Adrenal gland (tissue), 12 donors: ENCODE data around the gene NYNRIN. TPM values are rescaled to one million over a fixed set of nuclear protein-coding genes. Genes with fewer than 3 reads are reported as not detected.

ENCODE experiments used
- DNase-seq, 7 donors: peaks; one replicate each; pipeline ENCODE4 v3.0.0-alpha.2; 2019 to 2020
- H3K27ac ChIP-seq, 5 donors: fragments of 200-600 bp; sonication (generic) in 4 of 5; 1 replicate in 3 of 5; 2 replicates in 2 of 5; pipeline versions ENCODE4 v1.5.1 to v1.8.0; 2016 to 2020; ENCODE audit warnings: mild to moderate bottlenecking in 1 of 5
- H3K27me3 ChIP-seq: fragments of 200-600 bp; 2 replicates; pipeline ENCODE4 v1.8.0; 2021
- H3K36me3 ChIP-seq, 2 donors: fragments of 200-600 bp; replicated peaks in 1 of 2; 1 replicate in 1 of 2; 2 replicates in 1 of 2; pipeline versions ENCODE4 v1.5.1 to v1.8.0; 2018 to 2022
- H3K4me1 ChIP-seq, 2 donors: fragments of 200-600 bp; replicated peaks in 1 of 2; 1 replicate in 1 of 2; 2 replicates in 1 of 2; pipeline versions ENCODE4 v1.5.1 to v1.8.0; 2018 to 2021
- H3K4me3 ChIP-seq, 4 donors: fragments of 200-600 bp; sonication (generic) in 3 of 4; one replicate each; pipeline ENCODE4 v1.5.1; 2016 to 2018
- H3K9me3 ChIP-seq, 3 donors: fragments of 200-600 bp; sonication (generic) in 1 of 3; replicated peaks in 1 of 3; 1 replicate in 2 of 3; 2 replicates in 1 of 3; pipeline versions ENCODE4 v1.5.1 to v1.8.0; 2016 to 2021
- CTCF ChIP-seq, 6 experiments: fragments of 450-650 bp in 4 of 6; fragments of 200-600 bp in 2 of 6; sonication (generic) in 1 of 6; IDR thresholded peaks; 1 replicate in 5 of 6; 2 replicates in 1 of 6; pipeline versions ENCODE4 v1.5.1 to v1.8.0; 2016 to 2021; ENCODE audit warnings: antibody characterized with exemption in 6 of 6, mild to moderate bottlenecking in 2 of 6, moderate library complexity in 1 of 6
- POLR2A ChIP-seq, 2 donors: fragments of 450-650 bp; IDR thresholded peaks; one replicate each; pipeline ENCODE4 v1.6.1; 2017; ENCODE audit warnings: antibody characterized with exemption in 2 of 2, mild to moderate bottlenecking in 2 of 2, moderate library complexity in 1 of 2
- WGBS, 4 donors: extraction: QIAGEN DNeasy Blood & Tissue Kit in 2 of 4; methylation state at CpG; one replicate each; pipeline versions ENCODE4 v1.1.5 to v1.1.7; 2013 to 2017; 5-methylcytosine and 5-hydroxymethylcytosine counted together
- intact Hi-C, 2 donors: fragments of 100-400 bp; cut with DNase I; formaldehyde crosslinking; loops; one replicate each; pipeline versions ENCODE4 v1.14.1 to v1.15.0; 2022 to 2023
- polyA plus RNA-seq, 3 donors: library from polyadenylated mRNA; stranded (reverse); fragments of 200-250 nt in 2 of 3; fragments of 350-450 nt in 1 of 3; fragmentation: Illumina TruSeq in 1 of 3; extraction: RNeasy Lipid Tissue Mini Kit (QIAGEN cat#74804) in 1 of 3; gene quantifications; one replicate each; pipeline ENCODE4 v1.2.3, GENCODE V29; 2013 to 2014
- total RNA-seq, 9 donors: library from RNA; depleted of rRNA in 4 of 9; stranded (reverse); fragments of >200 nt in 4 of 9; fragments of 120-200 nt in 1 of 9; fragmentation: NEBNext Ultra II Directional in 1 of 9; extraction: Animal tissue kit (Norgen Biotek cat#: 25700) in 1 of 9; gene quantifications; one replicate each; pipeline versions ENCODE4 v1.1.0 to v1.2.4, GENCODE V29; 2013 to 2023
- donor health status: healthy with polysubstance abuse.
- donor health status: Bipolar disorder and iron deficiency.
- donor health status: DM: yes; HTN: yes; CAD: no.
- donor health status: DM: no; HTN: no; CAD: no.
- donor health status: DM: no; HTN: no; CAD: no.
- donor health status: DM: yes; HTN: yes; CAD: no.

NYNRIN gene
- total and polyA plus RNA-seq, 12 donors, result 2.2 to 11.0 (median 6.7) TPM

- H3K9me3 ChIP-seq, result no peaks in the 10 kb centered on the region
- H3K36me3 ChIP-seq, result no peaks in the 10 kb centered on the region
- peaks cover 0 to 8% of the 10 kb centered on the region in 2 donors for H3K4me1 ChIP-seq
- 52 to 82% (median 62%) methylated on average over 2 of the region's 2 CpGs for WGBS, 4 donors
- no peak overlapping the region for H3K4me3 ChIP-seq
- H3K27me3 ChIP-seq, result peaks cover 6% of the 10 kb centered on the region
- DNase-seq, result no peak
- TF ChIP-seq CTCF (IDR thresholded peaks at IDR 0.05), result no peak
- intact Hi-C loops, result no loop called here
- H3K27ac ChIP-seq, result peak overlapping the region in 2 of 5 donors; percentile 45 to 58
These were observed 10.2 kb upstream of the NYNRIN start for GRCh38 chr14:24388474-24389179.

GRCh38 chr14:24389226-24389848 is 9.5 kb upstream of the NYNRIN start:
- Histone ChIP-seq H3K9me3 (no peaks in the 10 kb centered on the region), H3K4me1 (peaks cover 0 to 8% of the 10 kb centered on the region in 2 donors), H3K4me3 (no peak overlapping the region), H3K27ac (peak overlapping the region in 2 of 5 donors; percentile 45 to 58), H3K36me3 (no peaks in the 10 kb centered on the region), H3K27me3 (peaks cover 6% of the 10 kb centered on the region)
- DNase-seq, result peak in 1 of 7 donors; percentile 14
- WGBS, 4 donors, result 59 to 64% (median 62%) methylated on average over 10 to 11 of the region's 11 CpGs
- no peak for TF ChIP-seq CTCF (IDR thresholded peaks at IDR 0.05)
- no peak for TF ChIP-seq POLR2A (IDR thresholded peaks at IDR 0.05)
- intact Hi-C loops, result no loop called here

GRCh38 chr14:24390701-24391468 is 7.9 kb upstream of the NYNRIN start:
- Histone ChIP-seq H3K36me3 (no peaks in the 10 kb centered on the region), H3K9me3 (no peaks in the 10 kb centered on the region), H3K27me3 (peaks cover 6% of the 10 kb centered on the region), H3K4me1 (peaks cover 0 to 8% of the 10 kb centered on the region in 2 donors), H3K4me3 (no peak overlapping the region), H3K27ac (no peak overlapping the region)
- intact Hi-C loops, result no loop called here
- 62 to 74% (median 64%) methylated on average over 6 of the region's 6 CpGs for WGBS, 4 donors
- peak in 1 of 7 donors; percentile 4 for DNase-seq
- TF ChIP-seq CTCF (IDR thresholded peaks at IDR 0.05), result no peak
- no peak for TF ChIP-seq POLR2A (IDR thresholded peaks at IDR 0.05)
